NCI-H2171 treated with DMSO at 0.1 percent for 48 hours (cell line): ENCODE data around the gene PZP.

Source experiments
- DNase-seq: peaks from one replicate; lab custom pipeline; 2025; lab: John Stamatoyannopoulos, UW

PZP gene

GRCh38 chr12:9123781-9124382 is 84.3 kb downstream of the PZP start:
- DNase-seq = no peak

DNA sequence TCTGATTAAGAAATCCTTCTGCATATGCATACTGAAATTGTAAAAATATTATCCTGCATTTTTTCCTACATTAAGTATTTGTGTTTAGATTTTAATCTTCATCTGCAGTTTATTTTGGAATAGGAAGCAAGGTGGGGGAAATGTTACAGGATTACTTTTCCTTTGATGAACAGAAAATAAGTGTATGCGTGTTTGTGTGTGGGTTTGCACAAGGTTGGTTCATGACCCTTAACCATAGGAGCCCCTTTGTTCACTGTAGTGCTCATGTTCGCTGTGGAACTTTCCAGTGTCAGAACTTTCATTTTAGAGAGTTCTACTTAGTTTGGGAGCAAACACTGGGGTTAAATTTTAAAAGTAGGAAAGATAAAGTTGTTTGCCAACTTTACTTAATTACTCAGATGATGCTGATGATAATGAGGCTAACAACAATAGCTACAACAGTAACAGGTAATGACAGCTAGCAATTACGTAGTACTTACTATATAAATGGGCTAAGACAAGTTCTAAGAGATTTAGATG is 86.0 kb downstream of the PZP start:
- no peak for DNase-seq

GRCh38 chr12:9120487-9121184 is 87.6 kb downstream of the PZP start:
- DNase-seq = no peak

- no peak for DNase-seq
These were observed 90.0 kb downstream of the PZP start for GRCh38 chr12:9118158-9118557.

GRCh38 chr12:9115731-9116559 is 92.2 kb downstream of the PZP start, which contains the start of gene A2M:
Gene A2M, minus strand, starts transcription at chr12:9115919. Its CDS starts 70 bp downstream, at chr12:9115849.
- no peak for DNase-seq

DNA sequence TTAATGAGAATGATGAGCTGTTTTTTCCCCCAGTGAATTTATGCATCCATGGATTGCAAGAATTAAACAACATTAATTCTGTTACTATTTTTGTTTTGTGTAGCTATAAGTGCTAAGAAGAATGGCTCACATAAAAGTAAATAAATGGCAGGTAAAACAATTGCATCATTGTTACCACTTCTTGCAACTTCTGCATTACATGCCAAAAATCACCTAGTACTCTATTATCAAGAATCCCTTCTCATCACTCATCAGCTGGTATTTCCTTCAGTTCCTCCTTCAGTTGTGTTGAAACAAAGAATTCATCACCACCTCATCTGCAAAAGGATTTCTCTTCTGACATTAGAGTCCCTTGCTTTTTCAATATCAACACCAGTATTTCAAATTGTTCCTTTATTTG is 93.2 kb downstream of the PZP start:
- DNase-seq = no peak

GRCh38 chr12:9113987-9114309 is 94.2 kb downstream of the PZP start:
- no peak for DNase-seq

GRCh38 chr12:9113296-9113986 is 94.8 kb downstream of the PZP start:
- no peak for DNase-seq

DNA sequence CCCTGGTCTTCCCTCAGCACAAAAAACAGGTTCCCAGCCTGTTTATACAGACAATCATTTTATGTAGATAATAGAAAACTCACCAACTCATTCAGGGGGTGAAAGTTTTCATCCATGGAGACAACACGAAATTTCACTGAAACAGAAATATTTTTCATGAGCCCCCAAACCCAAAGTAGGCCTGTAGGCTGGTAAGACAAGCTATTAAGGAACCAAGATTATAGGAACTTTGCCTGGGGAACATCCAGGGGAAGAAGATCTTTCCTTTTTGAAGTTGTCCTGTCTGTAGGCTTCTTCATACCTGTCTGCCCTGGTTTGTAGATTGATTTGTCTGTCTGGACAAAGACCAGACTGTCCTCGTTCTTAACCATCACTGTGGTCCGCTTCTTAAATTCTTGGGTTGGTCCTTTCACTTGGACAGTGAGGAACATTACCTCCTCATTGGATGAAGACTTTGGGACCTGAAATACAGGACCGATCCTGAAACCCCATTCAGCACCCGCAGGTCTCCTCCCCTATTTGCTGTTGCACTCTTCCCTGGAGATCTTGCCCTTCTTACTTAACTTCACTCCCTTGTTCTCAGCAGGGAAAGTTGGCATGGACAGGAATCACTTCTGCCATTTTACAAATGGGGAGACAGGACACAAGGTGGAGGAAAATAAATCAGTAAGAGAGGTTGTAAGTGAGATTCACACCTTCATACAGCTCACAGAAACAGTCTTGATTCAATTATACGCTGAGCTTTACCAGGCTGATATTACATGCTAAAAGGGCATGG is 95.9 kb downstream of the PZP start:
- DNase-seq = no peak

GRCh38 chr12:9111525-9111924 is 96.7 kb downstream of the PZP start:
- no peak for DNase-seq

- no peak for DNase-seq
These were observed 98.3 kb downstream of the PZP start for GRCh38 chr12:9109737-9110491.

DNA sequence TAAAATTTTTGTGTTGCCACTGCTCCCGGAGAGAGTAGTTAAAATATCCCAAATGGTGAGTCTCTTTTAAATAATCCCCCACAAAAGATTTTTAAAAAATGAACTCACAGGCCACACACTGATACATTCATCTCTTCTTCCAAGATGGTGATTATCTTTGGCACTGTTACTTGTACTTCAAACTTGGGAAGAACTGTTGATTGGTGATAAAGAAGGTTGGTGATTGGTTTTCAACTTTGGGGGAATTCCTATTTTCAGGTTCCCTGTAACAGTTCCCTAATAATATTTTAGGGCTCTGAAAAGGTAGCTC is 99.0 kb downstream of the PZP start:
- DNase-seq = no peak

GRCh38 chr12:9108504-9109212 is 99.5 kb downstream of the PZP start:
- no peak for DNase-seq

DNA sequence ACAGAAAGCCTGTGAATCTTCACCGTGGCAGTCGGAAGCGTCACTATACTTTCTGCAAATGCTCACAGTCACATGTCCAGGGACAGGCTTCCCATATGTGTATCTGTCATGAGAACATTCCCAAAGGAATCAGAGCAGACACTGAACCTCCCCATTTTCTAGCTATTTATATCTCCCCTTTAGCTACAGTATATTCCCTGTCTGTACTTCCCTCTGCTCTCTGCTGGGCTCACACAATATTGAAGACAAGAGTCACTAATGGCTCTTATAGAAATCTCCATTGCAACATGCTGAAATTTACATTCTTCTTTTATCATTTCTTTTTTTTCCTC is 100.7 kb downstream of the PZP start:
- peak; percentile 0 for DNase-seq

- DNase-seq = no peak
These were observed 101.3 kb downstream of the PZP start for GRCh38 chr12:9106610-9107541.

GRCh38 chr12:9106067-9106466 is 102.1 kb downstream of the PZP start:
- DNase-seq = no peak

GRCh38 chr12:9104767-9105423 is 103.3 kb downstream of the PZP start:
- DNase-seq = no peak

GRCh38 chr12:9104087-9104486 is 104.1 kb downstream of the PZP start:
- DNase-seq = no peak
